MG63 (cell line): ENCODE data around the gene DPRX. TPM values are rescaled to one million over a fixed set of nuclear protein-coding genes. Genes with fewer than 3 reads are reported as not detected.

Experiments used
- DNase-seq: peaks from one replicate; pipeline ENCODE4 v3.0.0-alpha.2; 2020
- H3K27me3 ChIP-seq: fragments of 250-450 bp; sonication (Bioruptor Pico); 2 replicates; pipeline ENCODE4 v1.5.1; 2020; ENCODE audit warnings: mild to moderate bottlenecking, moderate library complexity
- H3K36me3 ChIP-seq: fragments of 250-450 bp; sonication (Bioruptor Pico); 2 replicates; pipeline ENCODE4 v1.5.1; 2020; ENCODE audit warnings: mild to moderate bottlenecking, moderate library complexity
- H3K4me3 ChIP-seq: fragments of 250-450 bp; sonication (Bioruptor Pico); 2 replicates; pipeline ENCODE4 v1.5.1; 2020; ENCODE audit warnings: mild to moderate bottlenecking, moderate library complexity
- H3K9me3 ChIP-seq: fragments of 250-450 bp; sonication (Bioruptor Pico); 2 replicates; pipeline ENCODE4 v1.5.1; 2020; ENCODE audit warnings: mild to moderate bottlenecking, moderate library complexity
- total RNA-seq: library from RNA; depleted of rRNA; stranded (reverse); fragments of >200 nt; shearing (Covaris generic); gene quantifications from 2 replicates; pipeline ENCODE4 v1.2.3, GENCODE V29; 2014; ENCODE audit warnings: low replicate concordance; rRNA removed

Gene DPRX
- total RNA-seq = not detected in 2 replicates

- H3K9me3 ChIP-seq = no peaks in the 10 kb centered on the region
Measured at GRCh38 chr19:53631949-53632407, at the start of gene DPRX. DPRX (plus strand) TSS chr19:53631999; CDS start chr19:53632107, 108 bp downstream.

GRCh38 chr19:53583181-53583580 lies 48.6 kb upstream of the DPRX start:
- no peak overlapping the region for H3K4me3 ChIP-seq
- no peak for DNase-seq
- peaks cover 4% of the 10 kb centered on the region for H3K9me3 ChIP-seq
- peaks cover under 1% of the 10 kb centered on the region; the same call in 1 of the 2 replicates for H3K36me3 ChIP-seq
- no peaks in the 10 kb centered on the region for H3K27me3 ChIP-seq

More at GRCh38 chr19:53631949-53632407, at the start of gene DPRX:
- Histone ChIP-seq H3K36me3 (no peaks in the 10 kb centered on the region), H3K4me3 (no peak within 1 kb of the TSS), H3K27me3 (no peaks in the 10 kb centered on the region)
- no peak for DNase-seq

- no peak for DNase-seq
- Histone ChIP-seq H3K9me3 (no peaks in the 10 kb centered on the region), H3K36me3 (no peaks in the 10 kb centered on the region), H3K27me3 (no peaks in the 10 kb centered on the region), H3K4me3 (no peak overlapping the region)
Measured at GRCh38 chr19:53586277-53586691, 45.5 kb upstream of the DPRX start.

- no peak for DNase-seq
- Histone ChIP-seq H3K4me3 (no peak overlapping the region), H3K36me3 (no peaks in the 10 kb centered on the region), H3K27me3 (no peaks in the 10 kb centered on the region), H3K9me3 (no peaks in the 10 kb centered on the region)
Measured at GRCh38 chr19:53594811-53595509, 36.8 kb upstream of the DPRX start.

- H3K27me3 ChIP-seq = no peaks in the 10 kb centered on the region
- H3K36me3 ChIP-seq = no peaks in the 10 kb centered on the region
- no peak overlapping the region for H3K4me3 ChIP-seq
- H3K9me3 ChIP-seq = no peaks in the 10 kb centered on the region
- no peak for DNase-seq
Measured at GRCh38 chr19:53595510-53595867, 36.3 kb upstream of the DPRX start.

- Histone ChIP-seq H3K27me3 (no peaks in the 10 kb centered on the region), H3K9me3 (no peaks in the 10 kb centered on the region), H3K36me3 (no peaks in the 10 kb centered on the region), H3K4me3 (no peak overlapping the region)
- no peak for DNase-seq
Measured at GRCh38 chr19:53596056-53596455, 35.7 kb upstream of the DPRX start.

- no peak overlapping the region for H3K4me3 ChIP-seq
- H3K9me3 ChIP-seq = no peaks in the 10 kb centered on the region
- H3K36me3 ChIP-seq = no peaks in the 10 kb centered on the region
- H3K27me3 ChIP-seq = no peaks in the 10 kb centered on the region
- peak; percentile 27 for DNase-seq
Measured at GRCh38 chr19:53597023-53597422, 34.8 kb upstream of the DPRX start.

GRCh38 chr19:53598361-53598760 lies 33.4 kb upstream of the DPRX start:
- Histone ChIP-seq H3K4me3 (no peak overlapping the region), H3K27me3 (no peaks in the 10 kb centered on the region)
- DNase-seq = no peak

GRCh38 chr19:53600217-53600616 lies 31.6 kb upstream of the DPRX start:
- DNase-seq = no peak
- H3K27me3 ChIP-seq = no peaks in the 10 kb centered on the region
- H3K36me3 ChIP-seq = no peaks in the 10 kb centered on the region
- H3K9me3 ChIP-seq = no peaks in the 10 kb centered on the region
- no peak overlapping the region for H3K4me3 ChIP-seq

More at GRCh38 chr19:53598361-53598760, 33.4 kb upstream of the DPRX start:
- H3K9me3 ChIP-seq = no peaks in the 10 kb centered on the region
- H3K36me3 ChIP-seq = no peaks in the 10 kb centered on the region

- no peaks in the 10 kb centered on the region for H3K36me3 ChIP-seq
- H3K4me3 ChIP-seq = no peak overlapping the region
- no peaks in the 10 kb centered on the region for H3K27me3 ChIP-seq
- no peaks in the 10 kb centered on the region for H3K9me3 ChIP-seq
- DNase-seq = no peak
Measured at GRCh38 chr19:53606031-53606430, 25.8 kb upstream of the DPRX start.

GRCh38 chr19:53608381-53608780 lies 23.4 kb upstream of the DPRX start:
- Histone ChIP-seq H3K4me3 (no peak overlapping the region), H3K36me3 (no peaks in the 10 kb centered on the region), H3K9me3 (no peaks in the 10 kb centered on the region), H3K27me3 (no peaks in the 10 kb centered on the region)
- DNase-seq = no peak

GRCh38 chr19:53612762-53613526 lies 18.9 kb upstream of the DPRX start:
- Histone ChIP-seq H3K9me3 (no peaks in the 10 kb centered on the region), H3K27me3 (no peaks in the 10 kb centered on the region), H3K4me3 (no peak overlapping the region), H3K36me3 (no peaks in the 10 kb centered on the region)
- DNase-seq = no peak

GRCh38 chr19:53621885-53622740 lies 9.7 kb upstream of the DPRX start:
- no peak overlapping the region for H3K4me3 ChIP-seq
- no peaks in the 10 kb centered on the region for H3K36me3 ChIP-seq
- DNase-seq = no peak
- H3K9me3 ChIP-seq = no peaks in the 10 kb centered on the region
- H3K27me3 ChIP-seq = no peaks in the 10 kb centered on the region

- Histone ChIP-seq H3K27me3 (no peaks in the 10 kb centered on the region), H3K9me3 (no peaks in the 10 kb centered on the region), H3K36me3 (no peaks in the 10 kb centered on the region), H3K4me3 (no peak overlapping the region)
- DNase-seq = no peak
Measured at GRCh38 chr19:53624771-53625545, 6.8 kb upstream of the DPRX start.

GRCh38 chr19:53626486-53626885 lies 5.3 kb upstream of the DPRX start:
- Histone ChIP-seq H3K4me3 (no peak overlapping the region), H3K27me3 (no peaks in the 10 kb centered on the region), H3K36me3 (no peaks in the 10 kb centered on the region), H3K9me3 (no peaks in the 10 kb centered on the region)
- DNase-seq = no peak

GRCh38 chr19:53626976-53627375 lies 4.8 kb upstream of the DPRX start:
- no peak overlapping the region for H3K4me3 ChIP-seq
- H3K9me3 ChIP-seq = no peaks in the 10 kb centered on the region

More at GRCh38 chr19:53626976-53627375, 4.8 kb upstream of the DPRX start:
- no peaks in the 10 kb centered on the region for H3K27me3 ChIP-seq
- H3K36me3 ChIP-seq = no peaks in the 10 kb centered on the region
- DNase-seq = no peak
